ENCODE measurements around the gene SHCBP1L.

Gene SHCBP1L

GRCh38 chr1:182972829-182973228, 19.9 kb upstream of the SHCBP1L start:
- no peak overlapping the region for H3K9ac ChIP-seq (ENCODE audit: low read depth, low read length)
- H3K9me3 ChIP-seq (ENCODE audit: control insufficient read depth, insufficient read depth, low read length) = no peaks in the 10 kb centered on the region
- no peaks in the 10 kb centered on the region for H3K4me1 ChIP-seq (ENCODE audit: insufficient read depth, low read length)
- H3K36me3 ChIP-seq (ENCODE audit: insufficient read depth, low read length) = no peaks in the 10 kb centered on the region

- Histone ChIP-seq H3K4me1 (ENCODE audit: insufficient read depth, low read length) (no peaks in the 10 kb centered on the region), H3K36me3 (ENCODE audit: insufficient read depth, low read length) (no peaks in the 10 kb centered on the region), H3K9me3 (ENCODE audit: control insufficient read depth, insufficient read depth, low read length) (no peaks in the 10 kb centered on the region), H3K9ac (ENCODE audit: low read depth, low read length) (no peak overlapping the region)
Measured at GRCh38 chr1:182972231-182972630, 19.3 kb upstream of the SHCBP1L start.

- H3K9me3 ChIP-seq (ENCODE audit: control insufficient read depth, insufficient read depth, low read length) = no peaks in the 10 kb centered on the region
- no peak overlapping the region for H3K9ac ChIP-seq (ENCODE audit: low read depth, low read length)
- H3K36me3 ChIP-seq (ENCODE audit: insufficient read depth, low read length) = no peaks in the 10 kb centered on the region
- H3K4me1 ChIP-seq (ENCODE audit: insufficient read depth, low read length) = no peaks in the 10 kb centered on the region
Measured at GRCh38 chr1:182971219-182971618, 18.3 kb upstream of the SHCBP1L start.

GRCh38 chr1:182968836-182969734, 16.1 kb upstream of the SHCBP1L start:
- Histone ChIP-seq H3K4me1 (ENCODE audit: insufficient read depth, low read length) (no peaks in the 10 kb centered on the region; the same call in 1 of the 2 replicates), H3K9ac (ENCODE audit: low read depth, low read length) (no peak overlapping the region), H3K9me3 (ENCODE audit: control insufficient read depth, insufficient read depth, low read length) (no peaks in the 10 kb centered on the region), H3K36me3 (ENCODE audit: insufficient read depth, low read length) (no peaks in the 10 kb centered on the region)

- Histone ChIP-seq H3K9me3 (ENCODE audit: control insufficient read depth, insufficient read depth, low read length) (no peaks in the 10 kb centered on the region), H3K4me1 (ENCODE audit: insufficient read depth, low read length) (peaks cover 1% of the 10 kb centered on the region), H3K9ac (ENCODE audit: low read depth, low read length) (no peak overlapping the region), H3K36me3 (ENCODE audit: insufficient read depth, low read length) (no peaks in the 10 kb centered on the region)
Measured at GRCh38 chr1:182968151-182968741, 15.3 kb upstream of the SHCBP1L start.

GRCh38 chr1:182965861-182966260, 12.9 kb upstream of the SHCBP1L start:
- Histone ChIP-seq H3K9ac (ENCODE audit: low read depth, low read length) (no peak overlapping the region), H3K4me1 (ENCODE audit: insufficient read depth, low read length) (peaks cover 10% of the 10 kb centered on the region), H3K9me3 (ENCODE audit: control insufficient read depth, insufficient read depth, low read length) (no peaks in the 10 kb centered on the region), H3K36me3 (ENCODE audit: insufficient read depth, low read length) (no peaks in the 10 kb centered on the region)

GRCh38 chr1:182965096-182965495, 12.1 kb upstream of the SHCBP1L start:
- Histone ChIP-seq H3K36me3 (ENCODE audit: insufficient read depth, low read length) (no peaks in the 10 kb centered on the region), H3K9ac (ENCODE audit: low read depth, low read length) (no peak overlapping the region), H3K9me3 (ENCODE audit: control insufficient read depth, insufficient read depth, low read length) (no peaks in the 10 kb centered on the region), H3K4me1 (ENCODE audit: insufficient read depth, low read length) (peaks cover 12% of the 10 kb centered on the region)

GRCh38 chr1:182962554-182963115, 9.7 kb upstream of the SHCBP1L start:
- Histone ChIP-seq H3K9me3 (ENCODE audit: control insufficient read depth, insufficient read depth, low read length) (0 out of 2 replicates have a peak, but pooled peaks cover 3% of the 10 kb centered on the region), H3K9ac (ENCODE audit: low read depth, low read length) (peak overlapping the region; percentile 50), H3K36me3 (ENCODE audit: insufficient read depth, low read length) (no peaks in the 10 kb centered on the region), H3K4me1 (ENCODE audit: insufficient read depth, low read length) (peaks cover 19% of the 10 kb centered on the region)

GRCh38 chr1:182960046-182960445, 7.1 kb upstream of the SHCBP1L start:
- 0 out of 2 replicates have a peak, but pooled peaks cover 3% of the 10 kb centered on the region for H3K9me3 ChIP-seq (ENCODE audit: control insufficient read depth, insufficient read depth, low read length)
- peaks cover 19% of the 10 kb centered on the region for H3K4me1 ChIP-seq (ENCODE audit: insufficient read depth, low read length)
- no peaks in the 10 kb centered on the region for H3K36me3 ChIP-seq (ENCODE audit: insufficient read depth, low read length)
- no peak overlapping the region for H3K9ac ChIP-seq (ENCODE audit: low read depth, low read length)

- Histone ChIP-seq H3K36me3 (ENCODE audit: insufficient read depth, low read length) (no peaks in the 10 kb centered on the region), H3K4me1 (ENCODE audit: insufficient read depth, low read length) (peaks cover 15% of the 10 kb centered on the region), H3K9me3 (ENCODE audit: control insufficient read depth, insufficient read depth, low read length) (0 out of 2 replicates have a peak, but pooled peaks cover 3% of the 10 kb centered on the region), H3K9ac (ENCODE audit: low read depth, low read length) (no peak overlapping the region)
Measured at GRCh38 chr1:182957902-182958395, 5.0 kb upstream of the SHCBP1L start.

GRCh38 chr1:182956708-182957365, 3.9 kb upstream of the SHCBP1L start:
- H3K9ac ChIP-seq (ENCODE audit: low read depth, low read length) = no peak overlapping the region
- H3K4me1 ChIP-seq (ENCODE audit: insufficient read depth, low read length) = peaks cover 12% of the 10 kb centered on the region
- 0 out of 2 replicates have a peak, but pooled peaks cover 3% of the 10 kb centered on the region for H3K9me3 ChIP-seq (ENCODE audit: control insufficient read depth, insufficient read depth, low read length)
- H3K36me3 ChIP-seq (ENCODE audit: insufficient read depth, low read length) = no peaks in the 10 kb centered on the region

GRCh38 chr1:182955596-182956588, 2.9 kb upstream of the SHCBP1L start:
- Histone ChIP-seq H3K9me3 (ENCODE audit: control insufficient read depth, insufficient read depth, low read length) (0 out of 2 replicates have a peak, but pooled peaks cover 3% of the 10 kb centered on the region), H3K4me1 (ENCODE audit: insufficient read depth, low read length) (peaks cover 9% of the 10 kb centered on the region), H3K9ac (ENCODE audit: low read depth, low read length) (no peak overlapping the region), H3K36me3 (ENCODE audit: insufficient read depth, low read length) (no peaks in the 10 kb centered on the region)

GRCh38 chr1:182953826-182954225, 860 bp upstream of the SHCBP1L start:
- Histone ChIP-seq H3K4me1 (ENCODE audit: insufficient read depth, low read length) (peaks cover 7% of the 10 kb centered on the region), H3K9ac (ENCODE audit: low read depth, low read length) (no peak overlapping the region), H3K36me3 (ENCODE audit: insufficient read depth, low read length) (no peaks in the 10 kb centered on the region), H3K9me3 (ENCODE audit: control insufficient read depth, insufficient read depth, low read length) (0 out of 2 replicates have a peak, but pooled peaks cover 3% of the 10 kb centered on the region)

Data from ES-I3 (cell line).